WTC11 (cell line): ENCODE results near the gene PA2G4. TPM values are rescaled to one million over a fixed set of nuclear protein-coding genes. Genes with fewer than 3 reads are reported as not detected.
"Not testable (repeated sequence)": the region's sequence is repeated elsewhere in the genome, so short reads cannot be mapped to it uniquely, and the experiment has no call there.

ENCODE experiments used
- ATAC-seq: fragments of 200-7000 bp; cut with Tn5 transposase; 2 replicates; pipeline ENCODE4 v1.10.0; 2021; ENCODE audit warnings: mild to moderate bottlenecking, moderate library complexity
- CTCF ChIA-PET: fragments of 300-600 bp; sonication (Branson Sonifier 250); formaldehyde crosslinking; loops from one replicate; lab custom pipeline; 2021; ENCODE audit warnings: antibody characterized with exemption; lab: Charles Lee
- POLR2A ChIA-PET: fragments of 350-600 bp; sonication (Branson Sonifier 250); formaldehyde crosslinking; loops from one replicate; lab custom pipeline; 2021; ENCODE audit warnings: antibody characterized with exemption; lab: Charles Lee
- DNase-seq: peaks from one replicate; pipeline ENCODE4 v3.0.0; 2021; ENCODE audit warnings: low spot score
- H3K27ac Mint-ChIP-seq: 2 replicates; pipeline ENCODE4 v1.8.0; 2021; ENCODE audit warnings: mixed read lengths
- H3K27me3 Mint-ChIP-seq: 2 replicates; pipeline ENCODE4 v1.8.0; 2021; ENCODE audit warnings: low read depth, mild to moderate bottlenecking, moderate library complexity, mixed read lengths
- H3K36me3 Mint-ChIP-seq: 2 replicates; pipeline ENCODE4 v1.8.0; 2021; ENCODE audit warnings: mixed read lengths
- H3K4me1 Mint-ChIP-seq: 2 replicates; pipeline ENCODE4 v1.8.0; 2022; ENCODE audit warnings: mixed read lengths
- H3K4me3 Mint-ChIP-seq: 2 replicates; pipeline ENCODE4 v1.8.0; 2021; ENCODE audit warnings: mild to moderate bottlenecking, moderate library complexity, mixed read lengths
- H3K9me3 Mint-ChIP-seq: 2 replicates; pipeline ENCODE4 v1.8.0; 2021; ENCODE audit warnings: mixed read lengths
- CBFB ChIP-seq: sonication (generic); formaldehyde crosslinking; IDR thresholded peaks from 2 replicates; pipeline ENCODE4 v1.8.1; 2022; ENCODE audit warnings: mild to moderate bottlenecking, low read depth, missing genetic modification reagents
- CREM ChIP-seq: sonication (generic); formaldehyde crosslinking; IDR thresholded peaks from 2 replicates; pipeline ENCODE4 v1.8.1; 2022; ENCODE audit warnings: mild to moderate bottlenecking, missing genetic modification reagents, moderate library complexity
- EMX1 ChIP-seq: fragments of 250-450 bp; sonication (Bioruptor Pico); IDR thresholded peaks from 2 replicates; pipeline ENCODE4 v1.8.0; 2021; ENCODE audit warnings: mild to moderate bottlenecking
- FOXK1 ChIP-seq: sonication (generic); formaldehyde crosslinking; IDR thresholded peaks from 2 replicates; pipeline ENCODE4 v1.8.0; 2022; ENCODE audit warnings: mild to moderate bottlenecking, moderate library complexity, missing genetic modification reagents
- GABPB1 ChIP-seq: sonication (generic); formaldehyde crosslinking; IDR thresholded peaks from 2 replicates; pipeline ENCODE4 v1.8.1; 2023; ENCODE audit warnings: mild to moderate bottlenecking, missing genetic modification reagents
- NR1H2 ChIP-seq: sonication (generic); formaldehyde crosslinking; IDR thresholded peaks from 2 replicates; pipeline ENCODE4 v1.9.0; 2021; ENCODE audit warnings: mild to moderate bottlenecking, moderate library complexity, missing genetic modification reagents
- RELA ChIP-seq: sonication (generic); formaldehyde crosslinking; IDR thresholded peaks from 2 replicates; pipeline ENCODE4 v1.8.1; 2022; ENCODE audit warnings: missing genetic modification reagents, mild to moderate bottlenecking, borderline replicate concordance
- SMAD3 ChIP-seq: sonication (generic); formaldehyde crosslinking; IDR thresholded peaks from 2 replicates; pipeline ENCODE4 v1.8.0; 2022; ENCODE audit warnings: missing genetic modification reagents, mild to moderate bottlenecking, borderline replicate concordance
- SMAD4 ChIP-seq: sonication (generic); formaldehyde crosslinking; IDR thresholded peaks from 2 replicates; pipeline ENCODE4 v1.8.0; 2022; ENCODE audit warnings: mild to moderate bottlenecking, missing genetic modification reagents
- SOX15 ChIP-seq: fragments of 250-450 bp; sonication (Bioruptor Pico); IDR thresholded peaks from 2 replicates; pipeline ENCODE4 v1.9.0; 2021; ENCODE audit warnings: mild to moderate bottlenecking
- SP1 ChIP-seq: sonication (generic); formaldehyde crosslinking; conservative IDR thresholded peaks from 2 replicates; pipeline ENCODE4 v1.8.1; 2022; ENCODE audit warnings: missing genetic modification reagents
- ZNF121 ChIP-seq: sonication (generic); formaldehyde crosslinking; IDR thresholded peaks from 2 replicates; pipeline ENCODE4 v1.8.0; 2023; ENCODE audit warnings: missing genetic modification reagents
- ZNF138 ChIP-seq: sonication (generic); formaldehyde crosslinking; conservative IDR thresholded peaks from 2 replicates; pipeline ENCODE4 v1.8.1; 2022; ENCODE audit warnings: mild to moderate bottlenecking, moderate library complexity, missing genetic modification reagents
- ZNF232 ChIP-seq: sonication (generic); formaldehyde crosslinking; IDR thresholded peaks from 2 replicates; pipeline ENCODE4 v1.8.0; 2022; ENCODE audit warnings: mild to moderate bottlenecking, missing genetic modification reagents
- ZNF416 ChIP-seq: fragments of 250-450 bp; sonication (Bioruptor Pico); IDR thresholded peaks from 2 replicates; pipeline ENCODE4 v1.9.0; 2021; ENCODE audit warnings: mild to moderate bottlenecking, inconsistent platforms
- ZNF671 ChIP-seq: fragments of 250-450 bp; sonication (Bioruptor Pico); IDR thresholded peaks from 2 replicates; pipeline ENCODE4 v1.8.0; 2021; ENCODE audit warnings: mild to moderate bottlenecking
- total RNA-seq: library from RNA; stranded (reverse); gene quantifications from 3 replicates; pipeline ENCODE4 v1.2.3, GENCODE V29; 2021
- TF ChIP-seq, protein P1 (sequence below): fragments of 250-450 bp; sonication (Bioruptor Pico); IDR thresholded peaks from 2 replicates; pipeline ENCODE4 v1.8.0; 2021; ENCODE audit warnings: mild to moderate bottlenecking
- TF ChIP-seq, protein P2 (sequence below): sonication (generic); formaldehyde crosslinking; IDR thresholded peaks from 2 replicates; pipeline ENCODE4 v1.8.0; 2022; ENCODE audit warnings: mild to moderate bottlenecking, missing genetic modification reagents
- TF ChIP-seq, protein P3 (sequence below): fragments of 250-450 bp; sonication (Bioruptor Pico); IDR thresholded peaks from 2 replicates; pipeline ENCODE4 v2.1.2; 2022; ENCODE audit warnings: mild to moderate bottlenecking, moderate library complexity
- TF ChIP-seq, protein P4 (sequence below): sonication (generic); formaldehyde crosslinking; conservative IDR thresholded peaks from 2 replicates; pipeline ENCODE4 v1.8.1; 2022; ENCODE audit warnings: mild to moderate bottlenecking, missing genetic modification reagents
- TF ChIP-seq, protein P5 (sequence below): sonication (generic); formaldehyde crosslinking; IDR thresholded peaks from 2 replicates; pipeline ENCODE4 v1.8.1; 2023; ENCODE audit warnings: mild to moderate bottlenecking, missing genetic modification reagents
- TF ChIP-seq, protein P6 (sequence below): sonication (generic); formaldehyde crosslinking; IDR thresholded peaks from 2 replicates; pipeline ENCODE4 v1.8.1; 2022; ENCODE audit warnings: mild to moderate bottlenecking, moderate library complexity, missing genetic modification reagents
- TF ChIP-seq, protein P7 (sequence below): sonication (generic); formaldehyde crosslinking; IDR thresholded peaks from 2 replicates; pipeline ENCODE4 v1.8.0; 2022; ENCODE audit warnings: mild to moderate bottlenecking, missing genetic modification reagents

Gene PA2G4
- total RNA-seq, 1 experiment from 2014 or later, result 249 TPM

DNA sequence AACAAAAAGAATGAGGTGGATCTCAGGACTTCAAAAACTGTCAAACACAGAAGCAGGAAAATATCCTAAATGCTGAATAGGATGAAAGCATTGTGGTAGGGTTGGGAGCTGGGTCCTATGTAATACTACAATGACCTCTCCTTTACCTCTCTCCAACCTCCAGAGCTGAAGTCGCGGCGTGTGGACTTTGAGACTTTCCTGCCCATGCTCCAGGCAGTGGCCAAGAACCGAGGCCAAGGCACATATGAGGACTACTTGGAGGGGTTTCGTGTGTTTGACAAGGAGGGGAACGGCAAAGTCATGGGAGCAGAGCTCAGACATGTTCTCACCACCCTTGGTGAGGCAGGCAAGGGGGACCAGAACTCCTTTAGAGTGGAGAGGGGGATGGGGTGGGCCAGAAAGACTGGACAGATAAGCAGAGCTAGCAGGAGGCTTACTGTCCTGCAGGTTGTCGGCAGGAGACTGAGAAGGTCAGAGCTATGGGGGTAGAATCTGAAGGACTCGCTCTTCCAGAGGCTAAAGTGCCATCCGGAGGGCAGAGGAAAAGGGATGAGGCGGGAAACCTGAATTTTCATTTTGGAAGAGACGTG, 51.0 kb downstream of the PA2G4 start:
- ChIA-PET POLR2A (no interaction called here), CTCF (interaction anchor here (1.2 to 1.3 kb wide), 2 partner anchors 36 to 160 kb away, joined by 3 read pairs; partner anchors contain the start of gene CNPY2)
- Mint-ChIP-seq H3K36me3 (peaks cover 28% of the 10 kb centered on the region), H3K27me3 (no peaks in the 10 kb centered on the region), H3K27ac (peak overlapping the region; percentile 55), H3K4me1 (peaks cover 35% of the 10 kb centered on the region), H3K4me3 (peak overlapping the region; percentile 6), H3K9me3 (no peaks in the 10 kb centered on the region)
- no peak for DNase-seq
- TF ChIP-seq ZNF138 (CRISPR knock-in tag) (no peak), CREM (CRISPR knock-in tag) (no peak), GABPB1 (no peak), SOX15 (CRISPR knock-in tag) (no peak)
- TF ChIP-seq, protein P1, sequence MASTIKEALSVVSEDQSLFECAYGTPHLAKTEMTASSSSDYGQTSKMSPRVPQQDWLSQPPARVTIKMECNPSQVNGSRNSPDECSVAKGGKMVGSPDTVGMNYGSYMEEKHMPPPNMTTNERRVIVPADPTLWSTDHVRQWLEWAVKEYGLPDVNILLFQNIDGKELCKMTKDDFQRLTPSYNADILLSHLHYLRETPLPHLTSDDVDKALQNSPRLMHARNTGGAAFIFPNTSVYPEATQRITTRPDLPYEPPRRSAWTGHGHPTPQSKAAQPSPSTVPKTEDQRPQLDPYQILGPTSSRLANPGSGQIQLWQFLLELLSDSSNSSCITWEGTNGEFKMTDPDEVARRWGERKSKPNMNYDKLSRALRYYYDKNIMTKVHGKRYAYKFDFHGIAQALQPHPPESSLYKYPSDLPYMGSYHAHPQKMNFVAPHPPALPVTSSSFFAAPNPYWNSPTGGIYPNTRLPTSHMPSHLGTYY (CRISPR knock-in tag), result no peak
- TF ChIP-seq, protein P2, sequence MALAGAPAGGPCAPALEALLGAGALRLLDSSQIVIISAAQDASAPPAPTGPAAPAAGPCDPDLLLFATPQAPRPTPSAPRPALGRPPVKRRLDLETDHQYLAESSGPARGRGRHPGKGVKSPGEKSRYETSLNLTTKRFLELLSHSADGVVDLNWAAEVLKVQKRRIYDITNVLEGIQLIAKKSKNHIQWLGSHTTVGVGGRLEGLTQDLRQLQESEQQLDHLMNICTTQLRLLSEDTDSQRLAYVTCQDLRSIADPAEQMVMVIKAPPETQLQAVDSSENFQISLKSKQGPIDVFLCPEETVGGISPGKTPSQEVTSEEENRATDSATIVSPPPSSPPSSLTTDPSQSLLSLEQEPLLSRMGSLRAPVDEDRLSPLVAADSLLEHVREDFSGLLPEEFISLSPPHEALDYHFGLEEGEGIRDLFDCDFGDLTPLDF (CRISPR knock-in tag), result no peak
- ATAC-seq, result no peak

DNA sequence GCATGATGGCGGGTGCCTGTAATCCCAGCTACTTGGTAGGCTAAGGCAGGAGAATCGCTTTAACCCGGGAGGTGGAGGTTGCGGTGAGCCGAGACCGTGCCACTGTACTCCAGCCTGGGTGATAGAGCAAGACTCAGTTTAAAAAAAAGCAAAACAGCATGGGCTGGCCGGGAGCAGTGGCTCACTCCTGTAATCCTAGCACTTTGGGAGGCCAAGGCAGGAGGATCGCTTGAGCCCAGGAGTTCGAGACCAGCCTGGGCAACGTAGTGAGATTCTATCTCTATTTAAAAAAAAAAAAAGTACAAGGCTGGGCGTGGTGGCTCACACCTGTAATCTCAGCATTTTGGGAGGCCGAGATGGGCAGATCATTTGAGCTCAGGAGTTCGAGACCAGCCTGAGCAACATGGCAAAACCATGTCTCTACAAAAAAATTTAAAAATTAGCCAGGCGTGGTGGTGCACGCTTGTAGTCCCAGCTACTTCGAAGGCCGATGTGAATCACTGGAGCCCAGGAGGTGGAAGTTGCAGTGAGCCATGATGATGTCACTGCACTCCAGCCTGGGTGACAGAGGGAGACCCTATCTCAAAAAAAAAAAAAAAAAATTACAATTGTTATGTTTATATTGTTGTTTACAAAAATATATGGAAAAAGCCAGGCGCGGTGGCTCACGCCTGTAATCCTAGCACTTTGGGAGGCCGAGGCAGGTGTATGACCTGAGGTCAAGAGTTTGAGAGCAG, 52.3 kb downstream of the PA2G4 start:
- not testable (repeated sequence) for ATAC-seq, H3K9me3 Mint-ChIP-seq, DNase-seq, H3K27me3 Mint-ChIP-seq
- peaks cover 40% of the 10 kb centered on the region for H3K36me3 Mint-ChIP-seq
- CTCF ChIA-PET, result interaction anchor here (1.1 to 1.3 kb wide), 2 partner anchors 33 to 65 kb away, joined by 3 to 5 read pairs; partner anchors contain the start of genes RNF41 and SMARCC2
- H3K27ac Mint-ChIP-seq, result peak overlapping the region; percentile 99
- POLR2A ChIA-PET, result interaction anchor here (0.7 to 1.8 kb wide), 5 partner anchors 29 to 978 kb away, joined by 3 to 9 read pairs (median 6); partner anchors contain the start of genes ESYT1, RNF41 and SMARCC2
- TF ChIP-seq ZNF121, result peak; percentile 58; the same call in 1 of the 2 replicates
- H3K4me3 Mint-ChIP-seq, result peak overlapping the region; percentile 96
- peaks cover 42% of the 10 kb centered on the region for H3K4me1 Mint-ChIP-seq

DNA sequence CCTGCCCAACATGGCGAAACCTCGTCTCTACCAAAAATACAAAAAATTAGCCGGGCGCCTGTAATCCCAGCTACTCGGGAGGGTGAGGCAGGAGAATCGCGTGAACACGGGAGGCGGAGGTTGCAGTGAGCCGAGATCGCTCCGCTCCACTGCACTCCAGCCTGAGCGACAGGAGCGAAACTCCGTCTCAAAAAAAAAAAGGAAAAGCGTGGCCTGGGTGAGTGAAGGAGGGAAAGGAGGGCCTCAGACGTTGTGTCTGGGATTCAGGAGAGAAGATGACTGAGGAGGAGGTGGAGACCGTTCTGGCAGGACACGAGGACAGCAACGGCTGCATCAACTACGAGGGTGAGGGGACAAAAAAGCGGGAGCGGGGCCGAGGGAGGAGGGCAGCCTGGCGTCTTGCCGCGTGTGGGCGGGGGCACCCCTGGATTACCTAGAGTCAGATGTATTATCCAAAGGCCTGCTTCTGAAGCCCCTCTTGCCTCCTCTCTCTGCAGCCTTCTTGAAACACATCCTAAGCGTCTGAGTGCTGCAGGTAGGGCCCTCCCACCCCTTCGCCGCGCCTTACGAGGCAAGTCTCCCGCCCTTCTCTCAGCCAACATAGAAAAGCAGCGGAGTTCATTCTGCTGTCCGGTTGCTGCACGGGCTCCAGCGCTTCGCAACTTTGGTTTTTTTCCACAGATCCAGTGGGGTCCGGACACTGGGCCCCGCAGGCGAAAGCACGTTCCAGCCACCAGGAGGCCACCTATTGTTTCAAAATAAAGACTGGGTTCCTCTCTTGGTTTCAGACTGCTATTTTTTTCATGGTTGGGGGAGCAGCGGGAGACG, 53.1 kb downstream of the PA2G4 start:
- POLR2A ChIA-PET, result interaction anchor here (0.7 to 7.2 kb wide), 12 partner anchors 29 to 979 kb away, joined by 3 to 104 read pairs (median 6); partner anchors contain the start of genes ERBB3, ESYT1, RAB5B and RNF41
- no peaks in the 10 kb centered on the region for H3K9me3 Mint-ChIP-seq
- no peaks in the 10 kb centered on the region for H3K27me3 Mint-ChIP-seq
- CTCF ChIA-PET, result interaction anchor here (0.6 to 2.2 kb wide), 5 partner anchors 30 to 65 kb away, joined by 3 to 11 read pairs (median 5); partner anchors contain the start of genes ESYT1, RNF41 and SMARCC2
- peak overlapping the region; percentile 96 for H3K4me3 Mint-ChIP-seq
- peak; percentile 79 for DNase-seq
- peak; percentile 24 for ATAC-seq
- peaks cover 43% of the 10 kb centered on the region for H3K4me1 Mint-ChIP-seq
- peak overlapping the region; percentile 99 for H3K27ac Mint-ChIP-seq
- peaks cover 43% of the 10 kb centered on the region for H3K36me3 Mint-ChIP-seq
- TF ChIP-seq, protein P3, sequence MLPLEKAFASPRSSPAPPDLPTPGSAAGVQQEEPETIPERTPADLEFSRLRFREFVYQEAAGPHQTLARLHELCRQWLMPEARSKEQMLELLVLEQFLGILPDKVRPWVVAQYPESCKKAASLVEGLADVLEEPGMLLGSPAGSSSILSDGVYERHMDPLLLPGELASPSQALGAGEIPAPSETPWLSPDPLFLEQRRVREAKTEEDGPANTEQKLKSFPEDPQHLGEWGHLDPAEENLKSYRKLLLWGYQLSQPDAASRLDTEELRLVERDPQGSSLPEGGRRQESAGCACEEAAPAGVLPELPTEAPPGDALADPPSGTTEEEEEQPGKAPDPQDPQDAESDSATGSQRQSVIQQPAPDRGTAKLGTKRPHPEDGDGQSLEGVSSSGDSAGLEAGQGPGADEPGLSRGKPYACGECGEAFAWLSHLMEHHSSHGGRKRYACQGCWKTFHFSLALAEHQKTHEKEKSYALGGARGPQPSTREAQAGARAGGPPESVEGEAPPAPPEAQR (CRISPR knock-in tag), result no peak
- TF ChIP-seq, protein P4, sequence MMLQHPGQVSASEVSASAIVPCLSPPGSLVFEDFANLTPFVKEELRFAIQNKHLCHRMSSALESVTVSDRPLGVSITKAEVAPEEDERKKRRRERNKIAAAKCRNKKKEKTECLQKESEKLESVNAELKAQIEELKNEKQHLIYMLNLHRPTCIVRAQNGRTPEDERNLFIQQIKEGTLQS, result no peak
- no peak for TF ChIP-seq SOX15 (CRISPR knock-in tag)
- TF ChIP-seq SMAD3 (CRISPR knock-in tag), result 0 out of 2 replicates have a peak, but pooled peaks have one; percentile 12
- no peak for TF ChIP-seq CREM (CRISPR knock-in tag)
- TF ChIP-seq NR1H2 (CRISPR knock-in tag), result no peak
- TF ChIP-seq, protein P5, sequence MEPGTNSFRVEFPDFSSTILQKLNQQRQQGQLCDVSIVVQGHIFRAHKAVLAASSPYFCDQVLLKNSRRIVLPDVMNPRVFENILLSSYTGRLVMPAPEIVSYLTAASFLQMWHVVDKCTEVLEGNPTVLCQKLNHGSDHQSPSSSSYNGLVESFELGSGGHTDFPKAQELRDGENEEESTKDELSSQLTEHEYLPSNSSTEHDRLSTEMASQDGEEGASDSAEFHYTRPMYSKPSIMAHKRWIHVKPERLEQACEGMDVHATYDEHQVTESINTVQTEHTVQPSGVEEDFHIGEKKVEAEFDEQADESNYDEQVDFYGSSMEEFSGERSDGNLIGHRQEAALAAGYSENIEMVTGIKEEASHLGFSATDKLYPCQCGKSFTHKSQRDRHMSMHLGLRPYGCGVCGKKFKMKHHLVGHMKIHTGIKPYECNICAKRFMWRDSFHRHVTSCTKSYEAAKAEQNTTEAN (CRISPR knock-in tag), result no peak
- TF ChIP-seq, protein P6, sequence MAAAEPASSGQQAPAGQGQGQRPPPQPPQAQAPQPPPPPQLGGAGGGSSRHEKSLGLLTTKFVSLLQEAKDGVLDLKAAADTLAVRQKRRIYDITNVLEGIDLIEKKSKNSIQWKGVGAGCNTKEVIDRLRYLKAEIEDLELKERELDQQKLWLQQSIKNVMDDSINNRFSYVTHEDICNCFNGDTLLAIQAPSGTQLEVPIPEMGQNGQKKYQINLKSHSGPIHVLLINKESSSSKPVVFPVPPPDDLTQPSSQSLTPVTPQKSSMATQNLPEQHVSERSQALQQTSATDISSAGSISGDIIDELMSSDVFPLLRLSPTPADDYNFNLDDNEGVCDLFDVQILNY (CRISPR knock-in tag), result no peak
- no peak for TF ChIP-seq SMAD4 (CRISPR knock-in tag)
- no peak for TF ChIP-seq EMX1
- no peak for TF ChIP-seq ZNF671 (CRISPR knock-in tag)
- TF ChIP-seq, protein P7, sequence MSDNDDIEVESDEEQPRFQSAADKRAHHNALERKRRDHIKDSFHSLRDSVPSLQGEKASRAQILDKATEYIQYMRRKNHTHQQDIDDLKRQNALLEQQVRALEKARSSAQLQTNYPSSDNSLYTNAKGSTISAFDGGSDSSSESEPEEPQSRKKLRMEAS (CRISPR knock-in tag), result peak; percentile 70
- TF ChIP-seq RELA (CRISPR knock-in tag), result no peak
- no peak for TF ChIP-seq FOXK1 (CRISPR knock-in tag)
- TF ChIP-seq SP1 (CRISPR knock-in tag), result no peak
- TF ChIP-seq CBFB, result no peak
- no peak for TF ChIP-seq ZNF232
- TF ChIP-seq ZNF416 (CRISPR knock-in tag), result peak; percentile 34; the same call in 1 of the 2 replicates
